MM.1S (cell line): ENCODE data around the gene FER.

Experiments
- CTCF ChIP-seq: fragments of 300-600 bp; sonication (generic); IDR thresholded peaks from 2 replicates; pipeline ENCODE4 v1.5.1; 2016; ENCODE audit warnings: antibody characterized with exemption, low read length, mixed read lengths
- EZH2 ChIP-seq: fragments of 300-600 bp; sonication (generic); optimal IDR thresholded peaks from 2 replicates; pipeline ENCODE3; 2017; ENCODE audit warnings: low read depth, mild to moderate bottlenecking, antibody characterized with exemption, low read length, mixed read lengths
- EZH2phosphoT487 ChIP-seq: fragments of 300-600 bp; sonication (generic); IDR thresholded peaks from 2 replicates; pipeline ENCODE4 v1.6.1; 2018; ENCODE audit warnings: antibody characterized with exemption, low read length

GRCh38 chr5:109218818-109219217 is 471.1 kb downstream of the FER start:
- TF ChIP-seq CTCF (no peak), EZH2phosphoT487 (no peak), EZH2 (no peak)
